K562 (cell line): ENCODE measurements around the gene IL33. TPM values are rescaled to one million over a fixed set of nuclear protein-coding genes. Genes with fewer than 3 reads are reported as not detected.

Experiments used
- ATAC-seq: fragments of 200-7000 bp; cut with Tn5 transposase; 3 replicates; pipeline ENCODE4 v1.9.1; 2020; ENCODE audit warnings: moderate library complexity
- BruUV-seq: library from RNA; stranded (reverse); fragments of 400-500 nt; replicated peaks from 2 replicates; lab custom pipeline; 2021; lab: Mats Ljungman, UMichigan
- CTCF ChIA-PET: fragments of 300-600 bp; formaldehyde crosslinking; extraction: SDS; loops from one replicate; lab custom pipeline; 2021; ENCODE audit warnings: low intra/inter-chr PET ratio; lab: Yijun Ruan, JAX
- POLR2A ChIA-PET: fragments of 300-600, 350-650 bp; sonication (Branson Sonifier 250); formaldehyde crosslinking; extraction: SDS; loops from one replicate; lab custom pipeline; 2021; ENCODE audit warnings: antibody characterized with exemption, inconsistent platforms; lab: Yijun Ruan, JAX
- DNase-seq, 4 experiments: peaks; one replicate each; pipeline versions ENCODE4 v3.0.0 to v3.0.0-alpha.2; 2011 to 2018; ENCODE audit warnings: low spot score in 3 of 4, mixed read lengths in 3 of 4; ENCODE audit errors: extremely low read depth in 1 of 4
- FAIRE-seq: peaks from 2 replicates; lab custom pipeline; 2011; peaks lifted over from hg19 to GRCh38; lab: Jason Lieb, UNC
- H2AFZ ChIP-seq: 2 replicates; pipeline ENCODE4 v1.6.0; 2011; ENCODE audit warnings: low read depth, low read length, control low read depth, inconsistent platforms
- H3K27ac ChIP-seq: fragments of 200-600 bp; 3 replicates; pipeline ENCODE4 v1.8.0; 2011; ENCODE audit warnings: low read depth, mild to moderate bottlenecking, control low read depth, inconsistent platforms, low read length, moderate library complexity, mixed read lengths; ENCODE audit errors: extremely low read depth
- H3K27me3 ChIP-seq, 2 experiments: fragments of 300-600 bp in 1 of 2; 2 replicates in 1 of 2; 3 replicates in 1 of 2; pipeline versions ENCODE4 v1.6.0 to v1.8.0; 2011; ENCODE audit warnings: inconsistent platforms in 2 of 2, low read length in 2 of 2, mild to moderate bottlenecking in 1 of 2, mixed read lengths in 1 of 2, moderate library complexity in 1 of 2; ENCODE audit not compliant: control insufficient read depth in 2 of 2, insufficient read depth in 2 of 2
- H3K36me3 ChIP-seq: fragments of 300-600 bp; 3 replicates; pipeline ENCODE4 v1.8.0; 2011; ENCODE audit warnings: mild to moderate bottlenecking, low read length, inconsistent platforms; ENCODE audit not compliant: control insufficient read depth, insufficient read depth
- H3K4me1 ChIP-seq, 2 experiments: fragments of 200-600 bp in 1 of 2; replicated peaks in 1 of 2; 2 replicates in 1 of 2; 3 replicates in 1 of 2; pipeline versions ENCODE4 v1.5.1 to v1.8.0; 2011; ENCODE audit warnings: inconsistent platforms in 2 of 2, low read length in 2 of 2, mild to moderate bottlenecking in 1 of 2, mixed read lengths in 1 of 2, moderate library complexity in 1 of 2; ENCODE audit not compliant: control insufficient read depth in 2 of 2, insufficient read depth in 2 of 2
- H3K4me2 ChIP-seq: 2 replicates; pipeline ENCODE4 v1.6.1; 2011; ENCODE audit warnings: low read length, control low read depth, inconsistent platforms, mixed read lengths; ENCODE audit not compliant: insufficient read depth
- H3K4me3 ChIP-seq: fragments of 200-600 bp; sonication (generic), shearing (Covaris generic); 2 replicates; pipeline ENCODE4 v1.5.1; 2016; ENCODE audit warnings: control low read depth, inconsistent platforms
- H3K79me2 ChIP-seq: fragments of 200-600 bp; 3 replicates; pipeline ENCODE4 v1.8.0; 2011; ENCODE audit warnings: low read length, inconsistent platforms; ENCODE audit not compliant: control insufficient read depth, insufficient read depth
- H3K9ac ChIP-seq, 2 experiments: 2 replicates each; pipeline versions ENCODE4 v1.6.0 to v1.6.1; 2011; ENCODE audit warnings: low read depth in 2 of 2, low read length in 2 of 2, control low read depth in 1 of 2, inconsistent platforms in 1 of 2, mild to moderate bottlenecking in 1 of 2, mixed read lengths in 1 of 2; ENCODE audit not compliant: insufficient read depth in 1 of 2
- H3K9me1 ChIP-seq: one replicate; pipeline ENCODE4 v1.6.0; 2011; ENCODE audit warnings: inconsistent platforms, mild to moderate bottlenecking, low read length, moderate library complexity; ENCODE audit not compliant: control insufficient read depth, insufficient read depth
- H3K9me3 ChIP-seq: replicated peaks from 2 replicates; pipeline ENCODE4 v1.5.1; 2011; ENCODE audit warnings: low read depth, low read length, inconsistent platforms; ENCODE audit not compliant: control insufficient read depth, insufficient read depth
- H4K20me1 ChIP-seq: replicated peaks from 2 replicates; pipeline ENCODE4 v1.6.1; 2011; ENCODE audit warnings: low read length, inconsistent platforms, mixed read lengths; ENCODE audit not compliant: control insufficient read depth, insufficient read depth
- ATF7 ChIP-seq: fragments of 450-650 bp; IDR thresholded peaks from 2 replicates; pipeline ENCODE4 v1.7.1; 2014; ENCODE audit warnings: mild to moderate bottlenecking, moderate library complexity
- FOSL1 ChIP-seq: fragments of 200-800 bp; sonication (Bioruptor generic); conservative IDR thresholded peaks from 2 replicates; pipeline ENCODE4 v1.6.1; 2016; ENCODE audit warnings: missing genetic modification characterization, missing compliant biosample characterization
- GTF2B ChIP-seq: IDR thresholded peaks from 2 replicates; pipeline ENCODE4 v1.6.1; 2011; ENCODE audit not compliant: insufficient read length; ENCODE audit errors: extremely low read depth
- HMG20B ChIP-seq: fragments of 250-450 bp; sonication (Bioruptor Pico); IDR thresholded peaks from 2 replicates; pipeline ENCODE4 v1.5.0; 2021; ENCODE audit warnings: mild to moderate bottlenecking
- HMGN3 ChIP-seq: IDR thresholded peaks from 2 replicates; pipeline ENCODE4 v1.6.1; 2011; ENCODE audit warnings: borderline replicate concordance, low read depth, mild to moderate bottlenecking, mixed read lengths, low read length; ENCODE audit not compliant: insufficient read length; ENCODE audit errors: extremely low read depth
- MCM2 ChIP-seq: fragments of 450-650 bp; IDR thresholded peaks from 2 replicates; pipeline ENCODE4 v1.6.1; 2017; ENCODE audit warnings: low read depth, mild to moderate bottlenecking
- PHF20 ChIP-seq: fragments of 450-650 bp; IDR thresholded peaks from 2 replicates; pipeline ENCODE4 v1.6.1; 2018; ENCODE audit not compliant: partially characterized antibody
- PRMT5 ChIP-seq: sonication (generic); formaldehyde crosslinking; IDR thresholded peaks from 2 replicates; pipeline ENCODE4 v1.5.0; 2020; ENCODE audit warnings: missing genetic modification reagents
- RBM14 ChIP-seq: fragments of 200-400 bp; formaldehyde crosslinking; IDR thresholded peaks from 2 replicates; pipeline ENCODE4 v1.6.1; 2018; ENCODE audit warnings: low read depth, mild to moderate bottlenecking, low read length, moderate library complexity, borderline replicate concordance; ENCODE audit not compliant: insufficient read depth
- SP1 ChIP-seq: sonication (generic); formaldehyde crosslinking; IDR thresholded peaks from 2 replicates; pipeline ENCODE4 v1.8.1; 2022; ENCODE audit warnings: mild to moderate bottlenecking, missing genetic modification reagents
- TAF9B ChIP-seq: fragments of 450-650 bp; IDR thresholded peaks from 2 replicates; pipeline ENCODE4 v1.6.1; 2018; ENCODE audit warnings: mild to moderate bottlenecking; ENCODE audit not compliant: partially characterized antibody
- ZNF3 ChIP-seq: fragments of 250-450 bp; sonication (Bioruptor Pico); IDR thresholded peaks from 2 replicates; pipeline ENCODE4 v1.5.0; 2021; ENCODE audit warnings: mild to moderate bottlenecking, moderate library complexity
- ZNF436 ChIP-seq: fragments of 250-450, 450-650 bp; sonication (Bioruptor Pico); formaldehyde crosslinking; IDR thresholded peaks from 2 replicates; pipeline ENCODE4 v1.7.0; 2020; ENCODE audit warnings: mild to moderate bottlenecking
- ZNF766 ChIP-seq: fragments of 200-800 bp; sonication (Bioruptor generic); conservative IDR thresholded peaks from 2 replicates; pipeline ENCODE4 v1.6.1; 2016; ENCODE audit warnings: missing genetic modification characterization, missing compliant biosample characterization
- WGBS: fragments of 100-300 bp; shearing (Covaris generic); methylation state at CpG from one replicate; pipeline ENCODE4 v1.1.6; 2016; ENCODE audit warnings: low coverage, mixed read lengths; ENCODE audit not compliant: insufficient coverage; ENCODE audit errors: missing lambda C conversion rate; 5-methylcytosine and 5-hydroxymethylcytosine counted together
- in situ Hi-C: fragments of 300-500 bp; cut with MboI; formaldehyde crosslinking; loops from 4 replicates; pipeline ENCODE4 v1.15.0; 2018; ENCODE audit warnings: inconsistent platforms, mixed read lengths
- intact Hi-C: fragments of 100-400 bp; cut with micrococcal nuclease; formaldehyde crosslinking; loops from 2 replicates; pipeline ENCODE4 v1.14.2; 2022
- polyA plus RNA-seq, 8 experiments: library from polyadenylated mRNA; depleted of rRNA in 4 of 8; stranded (reverse) in 5 of 8; unstranded in 3 of 8; fragments of >200 nt; fragmentation: Nextera tagmentation in 2 of 8; fragmentation: Illumina TruSeq in 1 of 8; extraction: Ambion mirVana in 2 of 8; extraction: Trizol in 1 of 8; gene quantifications; 2 replicates each; pipeline versions ENCODE4 v1.2.1 to v1.2.3, GENCODE V29; 2011 to 2014; ENCODE audit warnings: inconsistent platforms in 1 of 8, missing spikeins in 1 of 8
- total RNA-seq, 7 experiments: library from RNA; depleted of rRNA in 6 of 7; stranded (reverse); fragments of >200 nt in 6 of 7; fragmentation: Illumina TruSeq in 2 of 7; extraction: Trizol in 2 of 7; gene quantifications; 2 replicates each; pipeline versions ENCODE4 v1.2.1 to v1.2.3, GENCODE V29; 2011 to 2021; ENCODE audit warnings: low replicate concordance in 1 of 7

IL33 gene
- total and polyA plus RNA-seq, 9 of the 15 experiments (the other 6 are each of a cell fraction or from before 2014, with no cell fraction given), result not detected

- no peak for FAIRE-seq
- H3K36me3 ChIP-seq, result no peaks in the 10 kb centered on the region
- no peak for ATAC-seq
- intact Hi-C loops, result no loop called here
- H3K9ac ChIP-seq, result no peak overlapping the region
- no peak for TF ChIP-seq FOSL1 (tag)
- TF ChIP-seq HMG20B (CRISPR knock-in tag), result no peak
- no peak for TF ChIP-seq RBM14
- TF ChIP-seq HMGN3, result no peak
- no peak for TF ChIP-seq PHF20
- no peak for TF ChIP-seq MCM2
- no peak for TF ChIP-seq GTF2B
- no peak for TF ChIP-seq PRMT5 (CRISPR knock-in tag)
- no peak for TF ChIP-seq SP1 (CRISPR knock-in tag)
- no peak for TF ChIP-seq ZNF436 (CRISPR knock-in tag)
- TF ChIP-seq ZNF3 (CRISPR knock-in tag), result no peak
- no peak for TF ChIP-seq ATF7
- no peak for TF ChIP-seq TAF9B
- TF ChIP-seq ZNF766, result no peak
- CTCF ChIA-PET, result no interaction called here
- POLR2A ChIA-PET, result no interaction called here
- no peaks in the 10 kb centered on the region for H4K20me1 ChIP-seq
- H3K4me1 ChIP-seq, result no peaks in the 10 kb centered on the region
- no peak for DNase-seq
- no peak overlapping the region for H2AFZ ChIP-seq
- H3K9me1 ChIP-seq, result no peaks in the 10 kb centered on the region
- H3K27ac ChIP-seq, result no peak overlapping the region
- H3K9me3 ChIP-seq, result no peaks in the 10 kb centered on the region
- no peak overlapping the region for H3K4me2 ChIP-seq
- H3K4me3 ChIP-seq, result no peak overlapping the region
- in situ Hi-C loops, result no loop called here
- 0% methylated on average over 1 of the region's 1 CpG for WGBS
- no peaks in the 10 kb centered on the region for H3K79me2 ChIP-seq
- no TSS peak for BruUV-seq
- H3K27me3 ChIP-seq, result no peaks in the 10 kb centered on the region
These were observed 11.1 kb downstream of the IL33 start for GRCh38 chr9:6226696-6227095.
